Measurements from ENCODE around the gene FBXL13. TPM values are rescaled to one million over a fixed set of nuclear protein-coding genes. Genes with fewer than 3 reads are reported as not detected.

FBXL13 gene
- total and polyA plus RNA-seq, 2 experiments from 2014 or later = 1.2 to 2.5 TPM

DNA sequence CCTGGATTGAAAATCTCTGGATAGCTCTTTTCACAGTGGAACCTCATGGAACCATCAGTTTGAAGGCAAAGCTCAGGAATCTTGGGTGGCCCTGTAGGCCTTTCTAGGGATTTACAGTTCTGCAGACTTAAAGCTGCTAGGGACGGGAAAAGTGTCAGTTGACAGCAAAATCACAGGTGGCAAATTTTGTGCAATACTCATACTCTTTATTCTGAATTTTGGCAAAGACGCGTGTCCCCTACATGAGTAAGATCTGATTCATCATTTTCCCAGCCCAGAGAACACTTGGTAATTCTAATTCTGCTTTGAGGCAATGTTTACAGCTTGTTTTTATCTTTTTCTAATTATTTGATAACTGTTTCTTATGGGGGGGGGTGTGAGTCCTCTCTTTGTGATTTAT is 158.2 kb downstream of the FBXL13 start:
- H3K9me3 Mint-ChIP-seq = no peaks in the 10 kb centered on the region
- H3K4me3 Mint-ChIP-seq = no peak overlapping the region
- Histone ChIP-seq H3K9me2 (ENCODE audit: insufficient read depth) (no peaks in the 10 kb centered on the region), H3K27me3 (ENCODE audit: insufficient read depth) (no peaks in the 10 kb centered on the region), H4K20me1 (replicated peaks; ENCODE audit: insufficient read depth) (no peaks in the 10 kb centered on the region), H3K36me3 (ENCODE audit: insufficient read depth) (no peaks in the 10 kb centered on the region), H3K4me3 (no peak overlapping the region), H3K4me1 (ENCODE audit: insufficient read depth) (peaks cover 35% of the 10 kb centered on the region), H3K4me2 (peak overlapping the region; percentile 16; the same call in 1 of the 2 replicates), H2AFZ (no peak overlapping the region), H3K79me2 (replicated peaks; ENCODE audit: insufficient read depth) (no peaks in the 10 kb centered on the region), H3K27ac (ENCODE audit: low read depth) (no peak overlapping the region), H3F3A (replicated peaks; ENCODE audit: low read depth) (no peaks in the 10 kb centered on the region)
- DNase-seq (ENCODE audit: low spot score) = no peak
- H3K4me1 Mint-ChIP-seq = peaks cover 35% of the 10 kb centered on the region
- H3K36me3 Mint-ChIP-seq (ENCODE audit: low read depth) = no peaks in the 10 kb centered on the region
- ATAC-seq = no peak
- TF ChIP-seq, protein P1, sequence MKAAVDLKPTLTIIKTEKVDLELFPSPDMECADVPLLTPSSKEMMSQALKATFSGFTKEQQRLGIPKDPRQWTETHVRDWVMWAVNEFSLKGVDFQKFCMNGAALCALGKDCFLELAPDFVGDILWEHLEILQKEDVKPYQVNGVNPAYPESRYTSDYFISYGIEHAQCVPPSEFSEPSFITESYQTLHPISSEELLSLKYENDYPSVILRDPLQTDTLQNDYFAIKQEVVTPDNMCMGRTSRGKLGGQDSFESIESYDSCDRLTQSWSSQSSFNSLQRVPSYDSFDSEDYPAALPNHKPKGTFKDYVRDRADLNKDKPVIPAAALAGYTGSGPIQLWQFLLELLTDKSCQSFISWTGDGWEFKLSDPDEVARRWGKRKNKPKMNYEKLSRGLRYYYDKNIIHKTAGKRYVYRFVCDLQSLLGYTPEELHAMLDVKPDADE (IDR thresholded peaks at IDR 0.05) = no peak
- TF ChIP-seq, protein P2, sequence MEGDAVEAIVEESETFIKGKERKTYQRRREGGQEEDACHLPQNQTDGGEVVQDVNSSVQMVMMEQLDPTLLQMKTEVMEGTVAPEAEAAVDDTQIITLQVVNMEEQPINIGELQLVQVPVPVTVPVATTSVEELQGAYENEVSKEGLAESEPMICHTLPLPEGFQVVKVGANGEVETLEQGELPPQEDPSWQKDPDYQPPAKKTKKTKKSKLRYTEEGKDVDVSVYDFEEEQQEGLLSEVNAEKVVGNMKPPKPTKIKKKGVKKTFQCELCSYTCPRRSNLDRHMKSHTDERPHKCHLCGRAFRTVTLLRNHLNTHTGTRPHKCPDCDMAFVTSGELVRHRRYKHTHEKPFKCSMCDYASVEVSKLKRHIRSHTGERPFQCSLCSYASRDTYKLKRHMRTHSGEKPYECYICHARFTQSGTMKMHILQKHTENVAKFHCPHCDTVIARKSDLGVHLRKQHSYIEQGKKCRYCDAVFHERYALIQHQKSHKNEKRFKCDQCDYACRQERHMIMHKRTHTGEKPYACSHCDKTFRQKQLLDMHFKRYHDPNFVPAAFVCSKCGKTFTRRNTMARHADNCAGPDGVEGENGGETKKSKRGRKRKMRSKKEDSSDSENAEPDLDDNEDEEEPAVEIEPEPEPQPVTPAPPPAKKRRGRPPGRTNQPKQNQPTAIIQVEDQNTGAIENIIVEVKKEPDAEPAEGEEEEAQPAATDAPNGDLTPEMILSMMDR (conservative IDR thresholded peaks at IDR 0.05; ENCODE audit: low read depth in 2 of 2) = no peak
- no peak for TF ChIP-seq POLR2AphosphoS5 (IDR thresholded peaks at IDR 0.05; ENCODE audit: low read depth)
- TF ChIP-seq, protein P3, sequence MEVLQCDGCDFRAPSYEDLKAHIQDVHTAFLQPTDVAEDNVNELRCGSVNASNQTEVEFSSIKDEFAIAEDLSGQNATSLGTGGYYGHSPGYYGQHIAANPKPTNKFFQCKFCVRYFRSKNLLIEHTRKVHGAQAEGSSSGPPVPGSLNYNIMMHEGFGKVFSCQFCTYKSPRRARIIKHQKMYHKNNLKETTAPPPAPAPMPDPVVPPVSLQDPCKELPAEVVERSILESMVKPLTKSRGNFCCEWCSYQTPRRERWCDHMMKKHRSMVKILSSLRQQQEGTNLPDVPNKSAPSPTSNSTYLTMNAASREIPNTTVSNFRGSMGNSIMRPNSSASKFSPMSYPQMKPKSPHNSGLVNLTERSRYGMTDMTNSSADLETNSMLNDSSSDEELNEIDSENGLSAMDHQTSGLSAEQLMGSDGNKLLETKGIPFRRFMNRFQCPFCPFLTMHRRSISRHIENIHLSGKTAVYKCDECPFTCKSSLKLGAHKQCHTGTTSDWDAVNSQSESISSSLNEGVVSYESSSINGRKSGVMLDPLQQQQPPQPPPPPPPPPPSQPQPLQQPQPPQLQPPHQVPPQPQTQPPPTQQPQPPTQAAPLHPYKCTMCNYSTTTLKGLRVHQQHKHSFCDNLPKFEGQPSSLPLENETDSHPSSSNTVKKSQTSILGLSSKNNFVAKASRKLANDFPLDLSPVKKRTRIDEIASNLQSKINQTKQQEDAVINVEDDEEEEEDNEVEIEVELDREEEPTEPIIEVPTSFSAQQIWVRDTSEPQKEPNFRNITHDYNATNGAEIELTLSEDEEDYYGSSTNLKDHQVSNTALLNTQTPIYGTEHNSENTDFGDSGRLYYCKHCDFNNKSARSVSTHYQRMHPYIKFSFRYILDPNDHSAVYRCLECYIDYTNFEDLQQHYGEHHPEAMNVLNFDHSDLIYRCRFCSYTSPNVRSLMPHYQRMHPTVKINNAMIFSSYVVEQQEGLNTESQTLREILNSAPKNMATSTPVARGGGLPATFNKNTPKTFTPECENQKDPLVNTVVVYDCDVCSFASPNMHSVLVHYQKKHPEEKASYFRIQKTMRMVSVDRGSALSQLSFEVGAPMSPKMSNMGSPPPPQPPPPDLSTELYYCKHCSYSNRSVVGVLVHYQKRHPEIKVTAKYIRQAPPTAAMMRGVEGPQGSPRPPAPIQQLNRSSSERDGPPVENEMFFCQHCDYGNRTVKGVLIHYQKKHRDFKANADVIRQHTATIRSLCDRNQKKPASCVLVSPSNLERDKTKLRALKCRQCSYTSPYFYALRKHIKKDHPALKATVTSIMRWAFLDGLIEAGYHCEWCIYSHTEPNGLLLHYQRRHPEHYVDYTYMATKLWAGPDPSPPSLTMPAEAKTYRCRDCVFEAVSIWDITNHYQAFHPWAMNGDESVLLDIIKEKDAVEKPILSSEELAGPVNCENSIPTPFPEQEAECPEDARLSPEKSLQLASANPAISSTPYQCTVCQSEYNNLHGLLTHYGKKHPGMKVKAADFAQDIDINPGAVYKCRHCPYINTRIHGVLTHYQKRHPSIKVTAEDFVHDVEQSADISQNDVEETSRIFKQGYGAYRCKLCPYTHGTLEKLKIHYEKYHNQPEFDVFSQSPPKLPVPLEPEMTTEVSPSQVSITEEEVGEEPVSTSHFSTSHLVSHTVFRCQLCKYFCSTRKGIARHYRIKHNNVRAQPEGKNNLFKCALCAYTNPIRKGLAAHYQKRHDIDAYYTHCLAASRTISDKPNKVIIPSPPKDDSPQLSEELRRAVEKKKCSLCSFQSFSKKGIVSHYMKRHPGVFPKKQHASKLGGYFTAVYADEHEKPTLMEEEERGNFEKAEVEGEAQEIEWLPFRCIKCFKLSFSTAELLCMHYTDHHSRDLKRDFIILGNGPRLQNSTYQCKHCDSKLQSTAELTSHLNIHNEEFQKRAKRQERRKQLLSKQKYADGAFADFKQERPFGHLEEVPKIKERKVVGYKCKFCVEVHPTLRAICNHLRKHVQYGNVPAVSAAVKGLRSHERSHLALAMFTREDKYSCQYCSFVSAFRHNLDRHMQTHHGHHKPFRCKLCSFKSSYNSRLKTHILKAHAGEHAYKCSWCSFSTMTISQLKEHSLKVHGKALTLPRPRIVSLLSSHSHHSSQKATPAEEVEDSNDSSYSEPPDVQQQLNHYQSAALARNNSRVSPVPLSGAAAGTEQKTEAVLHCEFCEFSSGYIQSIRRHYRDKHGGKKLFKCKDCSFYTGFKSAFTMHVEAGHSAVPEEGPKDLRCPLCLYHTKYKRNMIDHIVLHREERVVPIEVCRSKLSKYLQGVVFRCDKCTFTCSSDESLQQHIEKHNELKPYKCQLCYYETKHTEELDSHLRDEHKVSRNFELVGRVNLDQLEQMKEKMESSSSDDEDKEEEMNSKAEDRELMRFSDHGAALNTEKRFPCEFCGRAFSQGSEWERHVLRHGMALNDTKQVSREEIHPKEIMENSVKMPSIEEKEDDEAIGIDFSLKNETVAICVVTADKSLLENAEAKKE (CRISPR knock-in tag; IDR thresholded peaks at IDR 0.05) = no peak
- TF ChIP-seq CREB1 (CRISPR knock-in tag; IDR thresholded peaks at IDR 0.05; ENCODE audit: low read depth) = no peak
- no peak for TF ChIP-seq NANOG (IDR thresholded peaks at IDR 0.05; ENCODE audit: borderline replicate concordance)
- no peak for TF ChIP-seq ZNF331 (CRISPR knock-in tag; IDR thresholded peaks at IDR 0.05; ENCODE audit: low read depth)
- H3K27ac Mint-ChIP-seq = no peak overlapping the region
- peaks cover 2% of the 10 kb centered on the region for H3K27me3 Mint-ChIP-seq (ENCODE audit: insufficient read depth, low read depth, poor library complexity)

Data from GM23338 (cell line).